HuH-7.5 (cell line): Measurements from ENCODE around the gene CALML3.
"Not testable (repeated sequence)": the region's sequence is repeated elsewhere in the genome, so short reads cannot be mapped to it uniquely, and the experiment has no call there.

Source experiments
- DNase-seq: peaks from one replicate; pipeline ENCODE4 v3.0.0; 2011; ENCODE audit warnings: low spot score

Gene CALML3

DNA sequence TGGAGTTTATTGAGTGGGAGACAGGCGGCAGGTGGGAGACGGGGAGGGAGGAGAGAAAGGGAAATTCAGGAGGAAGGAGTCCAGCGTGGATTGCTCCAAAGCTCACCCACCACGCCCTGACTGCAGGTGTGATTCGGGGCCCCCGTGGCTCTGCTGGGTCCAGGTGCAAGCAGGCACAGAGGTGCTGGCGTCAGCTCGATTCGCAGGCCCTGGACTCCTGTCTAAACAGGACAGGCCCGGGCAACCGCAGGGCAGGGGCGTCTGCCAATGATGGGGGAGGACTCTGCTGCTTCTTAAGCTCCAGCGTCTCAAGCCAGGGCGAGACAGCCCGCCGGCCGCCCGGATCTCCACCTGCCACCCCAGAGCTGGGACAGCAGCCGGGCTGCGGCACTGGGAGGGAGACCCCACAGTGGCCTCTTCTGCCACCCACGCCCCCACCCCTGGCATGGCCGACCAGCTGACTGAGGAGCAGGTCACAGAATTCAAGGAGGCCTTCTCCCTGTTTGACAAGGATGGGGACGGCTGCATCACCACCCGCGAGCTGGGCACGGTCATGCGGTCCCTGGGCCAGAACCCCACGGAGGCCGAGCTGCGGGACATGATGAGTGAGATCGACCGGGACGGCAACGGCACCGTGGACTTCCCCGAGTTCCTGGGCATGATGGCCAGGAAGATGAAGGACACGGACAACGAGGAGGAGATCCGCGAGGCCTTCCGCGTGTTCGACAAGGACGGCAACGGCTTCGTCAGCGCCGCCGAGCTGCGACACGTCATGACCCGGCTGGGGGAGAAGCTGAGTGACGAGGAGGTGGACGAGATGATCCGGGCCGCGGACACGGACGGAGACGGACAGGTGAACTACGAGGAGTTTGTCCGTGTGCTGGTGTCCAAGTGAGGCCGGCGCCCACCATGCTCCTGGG, at the start of gene CALML3:
TSS of gene CALML3 (plus strand) at position 321 of the 920 bp plus-strand sequence. CDS start at position 446, 125 bp downstream.
- DNase-seq = no peak

DNA sequence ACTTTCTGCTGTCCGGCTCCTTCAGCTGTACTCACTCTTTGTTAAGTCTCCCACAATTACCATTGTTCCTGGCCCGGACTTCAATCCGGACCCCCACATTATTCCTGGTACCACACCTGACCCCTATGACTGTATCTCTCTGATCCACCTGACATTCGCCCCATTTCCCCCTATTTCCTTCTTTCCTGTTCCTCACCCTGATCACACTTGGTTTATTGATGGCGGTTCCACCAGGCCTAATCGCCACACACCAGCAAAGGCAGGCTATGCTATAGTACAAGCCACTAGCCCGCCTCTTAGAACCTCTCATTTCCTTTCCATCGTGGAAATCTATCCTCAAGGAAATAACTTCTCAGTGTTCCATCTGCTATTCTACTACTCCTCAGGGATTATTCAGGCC, 49.7 kb upstream of the CALML3 start:
- DNase-seq = not testable (repeated sequence)

DNA sequence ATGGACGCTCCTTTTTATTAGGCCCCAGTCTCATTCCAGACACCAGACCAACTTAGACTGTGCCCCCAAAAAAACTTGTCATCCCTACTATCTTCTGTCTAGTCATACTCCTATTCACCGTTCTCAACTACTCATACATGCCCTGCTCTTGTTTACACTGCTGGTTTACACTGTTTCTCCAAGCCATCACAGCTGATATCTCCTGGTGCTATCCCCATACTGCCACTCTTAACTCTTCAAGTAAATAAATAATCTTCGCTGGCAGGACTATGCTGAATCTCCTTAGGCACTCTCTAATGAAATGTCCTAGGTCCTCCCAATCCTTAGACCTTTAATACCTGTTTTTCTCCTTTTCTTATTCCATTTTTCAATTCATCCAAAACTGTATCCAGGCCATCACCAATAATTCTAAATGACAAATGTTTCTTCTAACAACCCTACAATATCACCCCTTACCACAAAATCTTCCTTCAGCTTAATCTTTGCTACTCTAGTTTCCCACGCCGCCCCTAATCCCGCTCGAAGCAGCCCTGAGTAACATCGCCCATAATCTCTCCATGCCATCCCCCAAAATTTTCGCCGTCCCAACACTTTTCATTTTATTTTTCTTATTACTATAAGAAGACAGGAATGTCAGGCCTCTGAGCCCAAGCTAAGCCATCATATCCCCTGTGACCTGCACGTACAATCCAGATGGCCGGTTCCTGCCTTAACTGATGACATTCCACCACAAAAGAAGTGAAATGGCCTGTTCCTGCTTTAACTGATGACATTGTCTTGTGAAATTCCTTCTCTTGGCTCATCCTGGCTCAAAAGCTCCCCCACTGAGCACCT, 48.6 kb upstream of the CALML3 start:
- DNase-seq = not testable (repeated sequence)

DNA sequence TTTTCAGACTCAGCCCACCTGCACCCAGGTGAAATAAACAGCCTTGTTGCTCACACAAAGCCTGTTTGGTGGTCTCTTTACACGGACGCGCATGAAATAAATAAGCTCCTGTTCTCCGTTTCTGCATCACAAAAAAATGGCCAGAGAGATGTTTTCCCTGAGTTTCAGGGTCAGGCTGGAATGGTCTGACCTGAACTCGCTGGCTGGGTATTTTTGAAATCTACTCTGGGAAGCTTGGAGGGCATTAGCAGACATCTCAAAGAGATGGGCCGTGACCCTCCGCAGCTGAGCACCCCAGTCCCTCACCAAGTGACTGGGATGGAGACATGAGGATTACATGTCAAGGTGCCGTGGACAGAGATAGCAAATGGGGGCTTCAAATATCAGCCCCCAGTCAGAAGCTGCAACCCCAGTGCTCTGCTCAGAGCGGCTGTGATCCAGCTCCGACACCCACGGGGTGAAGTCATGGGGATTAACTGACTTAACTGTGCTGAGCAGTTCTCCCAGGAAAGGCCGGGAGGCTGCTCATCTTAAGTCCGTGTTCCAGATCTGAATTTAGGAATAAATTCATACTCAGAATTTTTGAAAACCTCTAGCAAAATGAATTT, 47.7 kb upstream of the CALML3 start:
- DNase-seq = no peak

DNA sequence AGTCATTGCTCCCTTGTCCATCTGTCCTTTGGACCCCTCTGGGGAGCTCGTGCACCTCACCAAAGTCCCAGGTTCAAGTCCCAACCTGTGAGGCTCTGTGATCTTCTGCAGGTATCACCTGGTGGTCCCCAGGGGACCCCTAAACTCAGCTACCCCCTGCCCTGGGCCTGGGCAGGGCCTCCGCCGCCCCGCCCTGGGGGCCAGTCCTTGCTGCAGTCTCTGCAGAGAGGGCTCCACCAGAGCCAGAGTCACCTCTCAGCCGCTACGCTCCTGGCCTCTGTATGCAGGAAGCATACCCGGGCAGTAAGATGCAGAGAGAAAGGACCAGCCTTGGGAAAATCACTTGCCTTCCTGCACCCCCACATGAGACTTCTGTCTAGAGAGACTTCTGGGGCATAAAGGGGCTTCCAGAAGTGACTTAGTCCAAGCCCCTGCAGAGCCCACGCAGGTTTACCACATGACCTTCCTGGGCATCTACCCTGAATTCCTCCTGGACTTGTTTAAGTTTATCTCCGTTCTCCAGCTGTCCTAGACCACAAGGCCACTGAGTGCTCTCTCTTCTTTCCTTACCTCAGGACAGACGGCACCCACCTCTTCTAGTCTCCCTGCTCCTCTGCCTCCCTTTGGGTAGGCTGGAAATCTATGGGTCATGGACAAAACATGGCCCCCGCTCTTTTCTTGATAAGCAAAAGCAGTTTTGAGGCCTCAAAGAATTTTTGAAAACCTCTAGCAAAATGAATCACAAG, 46.6 kb upstream of the CALML3 start:
- DNase-seq = no peak

DNA sequence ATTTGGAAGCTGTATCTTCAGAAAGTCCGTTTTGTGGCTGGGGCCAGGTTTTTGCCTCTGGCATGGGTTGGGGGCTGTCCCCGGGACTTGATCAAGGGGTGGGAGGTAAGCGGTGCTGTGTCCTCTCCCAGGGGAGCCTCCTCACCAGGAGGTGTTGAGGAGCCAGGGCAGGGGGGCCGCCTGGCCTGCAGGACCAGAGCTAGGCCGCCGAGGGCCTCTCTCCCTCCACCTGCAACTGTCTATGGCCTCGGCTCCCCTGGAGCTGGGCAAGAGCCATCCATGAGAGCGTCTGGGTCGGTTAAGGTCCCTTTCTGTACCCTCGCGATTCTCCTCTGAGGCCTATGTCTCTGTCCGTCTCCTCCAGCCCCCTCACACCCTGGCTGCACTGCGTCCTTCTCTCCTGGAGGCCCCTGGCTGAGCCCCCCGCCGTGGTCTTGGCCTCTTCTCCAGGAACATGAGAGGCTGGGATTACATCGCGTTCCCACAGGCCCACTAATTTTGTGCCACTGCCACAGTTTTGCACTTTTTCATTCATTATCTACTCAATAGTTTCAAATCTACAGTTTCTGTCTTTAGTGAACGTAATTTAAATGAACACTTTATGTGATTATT, 46.0 kb upstream of the CALML3 start:
- no peak for DNase-seq

DNA sequence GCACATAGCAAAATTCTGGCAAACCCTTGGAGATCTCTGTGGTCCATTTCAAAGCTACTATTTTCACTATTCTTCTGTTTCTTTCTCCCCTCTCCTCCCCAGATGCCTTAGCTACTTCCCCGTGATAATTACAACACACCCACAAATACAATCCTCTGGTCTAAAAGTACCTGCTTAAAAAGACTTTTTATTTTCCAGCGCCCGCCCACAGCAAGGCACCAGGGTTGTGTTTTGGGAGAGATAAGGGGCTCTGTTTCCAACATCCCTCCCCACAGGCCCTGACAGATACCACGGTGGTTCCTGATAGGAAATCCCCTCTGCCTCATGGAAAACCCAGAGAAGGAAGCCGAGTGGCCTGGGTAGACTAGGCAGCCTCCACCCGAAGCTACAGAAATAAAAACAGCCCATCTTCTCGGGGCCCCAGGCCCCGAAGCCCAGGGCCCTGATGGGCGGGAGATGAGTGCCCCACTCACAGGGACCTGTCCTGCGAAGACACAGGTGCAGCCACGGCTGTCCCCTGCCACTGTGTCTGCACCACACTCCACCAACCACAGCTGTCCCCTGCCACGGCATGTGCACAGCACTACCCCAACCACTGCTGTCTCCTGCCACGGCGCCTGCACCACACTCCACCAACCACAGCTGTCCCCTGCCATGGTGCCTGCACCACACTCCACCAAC, 45.1 kb upstream of the CALML3 start:
- no peak for DNase-seq

DNA sequence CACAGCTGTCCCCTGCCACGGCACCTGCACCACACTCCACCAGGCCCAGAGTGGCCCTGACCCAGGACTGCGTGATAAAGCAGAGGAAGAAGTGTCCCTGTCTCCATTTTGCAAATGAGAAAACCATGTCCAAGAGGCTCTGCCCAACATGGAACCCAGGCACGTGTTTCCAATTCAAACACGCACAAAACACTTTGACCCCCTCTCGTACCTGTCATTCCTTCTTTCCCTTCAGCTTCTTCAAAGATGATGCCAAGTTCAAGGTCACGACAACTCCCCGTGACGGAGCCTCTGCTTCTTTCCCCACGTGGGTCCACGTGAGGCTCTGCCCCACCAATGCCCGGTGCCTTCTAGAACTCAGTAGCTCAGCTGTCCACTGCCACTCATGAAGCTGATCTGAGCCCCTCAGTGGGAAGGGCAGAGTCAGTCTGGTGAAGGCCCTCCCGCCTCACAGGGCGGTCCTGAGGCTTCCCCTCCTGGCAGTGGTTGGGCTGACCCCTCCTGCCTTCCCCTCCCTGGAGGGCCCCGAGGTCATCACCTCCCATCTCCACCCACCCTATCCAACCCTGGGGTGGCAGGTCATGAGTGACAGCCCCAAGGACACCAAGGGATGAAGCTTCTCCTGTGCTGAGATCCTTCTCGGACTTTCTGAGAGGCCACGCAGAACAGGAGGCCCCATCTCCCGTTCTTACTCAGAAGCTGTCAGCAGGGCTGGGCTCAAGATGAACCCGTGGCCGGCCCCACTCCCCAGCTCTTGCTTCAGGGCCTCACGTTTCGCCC, 44.4 kb upstream of the CALML3 start:
- DNase-seq = no peak

DNA sequence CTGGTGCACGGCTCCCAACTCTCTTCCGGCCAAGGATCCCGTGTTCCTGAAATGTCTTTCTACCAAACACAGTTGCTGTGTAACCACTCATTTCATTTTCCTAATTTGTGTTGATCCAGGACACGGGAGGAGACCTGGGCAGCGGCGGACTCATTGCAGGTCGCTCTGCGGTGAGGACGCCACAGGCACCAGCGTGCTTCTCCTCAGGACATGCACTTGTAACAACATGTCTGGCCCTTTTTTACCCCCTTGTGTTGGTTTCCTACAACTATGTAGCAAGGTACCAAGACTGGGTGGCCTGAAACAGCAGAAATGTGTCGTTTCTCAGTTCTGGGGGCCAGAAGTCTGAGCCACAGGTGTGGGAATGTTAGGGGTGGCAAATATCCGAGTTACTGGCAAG, 43.6 kb upstream of the CALML3 start:
- no peak for DNase-seq

DNA sequence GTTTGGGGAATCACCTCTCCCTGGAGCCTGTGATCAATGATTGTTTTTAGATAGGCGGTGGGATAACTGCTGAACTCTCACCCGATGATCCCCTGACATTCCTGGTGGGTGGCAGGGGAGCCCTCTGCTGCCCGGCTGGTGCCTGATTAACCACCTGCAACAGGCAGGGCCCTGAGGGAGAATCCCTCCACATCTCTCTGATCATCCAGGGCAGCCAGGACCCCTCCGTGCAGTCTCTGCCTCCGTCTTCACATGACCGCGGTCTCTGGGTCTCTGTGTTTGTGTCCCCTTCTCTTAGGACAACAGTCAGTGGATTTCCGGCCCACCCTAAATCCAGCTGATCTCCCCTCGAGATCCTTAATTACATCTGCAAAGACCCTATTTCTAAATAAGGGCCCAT, 42.7 kb upstream of the CALML3 start:
- no peak for DNase-seq

DNA sequence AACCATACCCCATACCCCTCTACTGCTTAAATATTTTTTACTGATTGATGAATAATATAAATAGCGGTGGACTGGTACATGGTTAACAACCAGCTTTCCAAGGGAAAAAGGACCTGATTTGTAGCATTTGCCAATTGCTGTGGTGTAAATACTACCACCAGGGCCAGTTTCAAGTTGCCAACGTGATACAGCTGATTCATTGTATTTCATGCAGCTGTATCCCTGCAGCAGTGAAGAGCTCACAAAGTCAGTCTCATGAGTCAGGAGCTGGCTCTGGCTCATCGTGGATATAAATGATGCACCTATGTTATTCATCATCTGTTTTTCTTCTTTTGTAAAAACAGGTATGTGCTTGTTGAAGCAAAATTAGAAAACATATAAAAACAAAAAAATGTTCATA, 40.6 kb upstream of the CALML3 start:
- no peak for DNase-seq

DNA sequence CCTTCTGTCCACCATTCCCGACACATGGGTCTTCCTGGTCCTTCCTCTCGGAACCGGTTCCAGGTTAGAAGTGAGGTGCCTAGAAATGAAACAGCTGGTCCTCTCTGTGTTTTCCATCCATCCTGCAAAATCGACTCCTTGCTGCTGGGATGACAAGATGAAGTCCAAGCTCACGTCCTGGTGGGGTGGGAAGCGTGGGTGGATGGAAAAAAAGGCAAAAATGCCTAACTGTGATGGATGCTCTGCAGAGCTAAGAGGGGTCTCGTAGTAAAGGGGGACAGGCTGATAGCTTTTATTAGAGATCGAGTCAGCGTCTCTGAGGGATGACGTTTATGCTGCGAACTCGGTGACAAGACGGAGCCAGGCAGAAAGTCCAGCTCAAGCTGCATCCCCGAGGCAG, 39.5 kb upstream of the CALML3 start:
- no peak for DNase-seq

DNA sequence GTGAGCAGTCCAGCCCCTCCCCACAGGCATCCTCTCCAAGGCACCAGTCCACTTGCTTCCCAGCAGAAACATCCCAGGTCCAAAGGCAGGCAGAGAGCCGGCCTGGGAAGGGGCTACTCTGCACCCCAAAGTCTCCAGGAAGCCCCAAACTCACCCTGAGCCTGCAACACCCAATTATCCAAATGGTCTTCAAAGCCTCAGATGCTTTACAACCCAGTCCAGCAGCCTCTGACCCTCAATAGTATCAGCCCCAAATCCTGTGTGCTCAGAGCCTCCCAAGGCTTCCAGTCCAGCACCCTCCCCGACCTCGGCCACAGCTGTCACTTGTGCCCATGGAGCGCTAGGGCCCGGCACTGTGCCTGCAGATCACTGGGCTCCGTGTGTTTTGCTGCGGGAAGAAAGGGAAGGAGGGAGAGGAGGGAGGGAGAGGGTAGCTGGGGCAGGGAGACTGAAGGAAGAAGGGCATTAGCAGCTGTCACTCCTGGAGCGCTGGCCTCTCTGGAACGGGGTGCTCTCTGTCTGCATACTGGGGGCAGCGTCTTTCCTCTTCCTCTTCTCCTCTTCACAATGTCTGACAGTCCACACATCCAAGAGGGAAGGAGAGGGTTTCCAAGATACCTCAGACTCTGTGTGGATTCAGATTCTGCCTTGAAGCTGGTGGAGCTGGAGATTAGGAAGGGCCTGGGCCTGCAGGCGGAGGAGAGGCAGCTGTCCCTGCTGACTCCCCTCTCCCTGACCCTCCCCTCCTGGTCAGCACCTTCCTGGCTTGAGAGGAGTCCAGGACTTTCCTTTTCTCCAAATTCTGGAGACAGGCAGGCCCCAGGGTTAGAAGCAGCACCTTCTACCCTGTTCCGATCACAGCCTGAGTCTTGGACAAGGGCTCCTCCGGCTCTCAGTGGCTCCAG, 38.6 kb upstream of the CALML3 start:
- DNase-seq = no peak

DNA sequence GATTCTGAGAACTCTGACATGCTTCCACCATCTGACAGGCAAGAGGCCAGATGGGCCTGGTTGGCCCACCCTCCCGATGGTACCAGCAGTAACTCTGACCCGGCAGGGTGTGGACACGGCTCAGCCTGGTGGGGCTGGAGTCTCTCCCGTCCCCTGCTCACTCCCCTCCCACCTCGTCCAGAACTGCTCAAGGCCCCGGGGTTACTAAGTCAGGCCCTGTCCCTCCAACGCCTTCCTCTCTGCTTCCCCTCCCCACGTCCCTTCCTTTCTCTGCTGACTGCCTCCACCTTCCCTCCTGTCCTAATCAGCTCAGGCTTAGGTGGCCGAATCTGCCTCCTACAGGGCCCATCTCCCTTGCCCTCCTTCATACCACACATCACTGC, 37.9 kb upstream of the CALML3 start:
- DNase-seq = no peak

DNA sequence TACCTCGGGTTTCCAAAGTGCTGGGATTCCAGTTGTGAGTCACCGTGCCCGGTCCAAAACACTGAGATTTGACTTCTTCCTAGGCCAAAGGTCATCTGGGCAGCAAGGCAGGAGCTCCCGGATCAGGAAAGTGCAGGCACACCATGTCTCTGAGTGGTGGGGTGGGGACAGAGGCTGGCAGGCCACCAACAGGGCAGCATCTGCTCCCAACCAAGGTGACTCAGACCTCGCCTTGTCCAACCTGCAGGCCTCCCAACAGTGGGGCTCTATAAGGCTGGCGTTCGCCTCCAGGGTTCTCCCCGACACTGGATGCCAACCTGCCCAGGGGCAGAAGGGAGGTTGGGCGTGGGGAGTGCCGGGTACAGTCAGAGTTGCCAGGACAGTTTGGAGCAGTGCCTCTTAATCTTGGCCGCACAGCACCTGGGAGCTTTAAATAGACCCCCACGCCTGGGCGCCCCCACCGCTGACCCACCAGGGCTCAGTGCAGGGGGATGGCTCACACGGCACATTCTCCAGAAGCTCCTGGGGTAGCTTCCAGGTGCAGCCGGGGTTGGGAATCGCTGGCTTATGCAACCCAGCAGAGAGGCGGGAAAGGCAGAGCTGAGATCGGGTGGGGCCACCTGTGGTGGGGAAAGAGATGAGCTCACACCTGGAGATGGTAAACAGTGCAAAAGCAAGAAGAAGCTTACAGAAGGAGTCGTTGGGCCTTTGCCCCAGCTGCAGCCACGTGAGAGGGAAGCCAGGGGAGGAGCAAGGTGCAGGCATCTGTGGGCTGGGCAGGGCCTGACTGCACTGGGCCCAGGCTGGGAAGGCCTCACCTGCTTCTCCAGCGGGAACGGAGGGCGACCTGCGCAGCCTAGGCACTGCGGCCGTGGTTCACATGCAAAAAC, 36.2 kb upstream of the CALML3 start:
- DNase-seq = peak; percentile 40

DNA sequence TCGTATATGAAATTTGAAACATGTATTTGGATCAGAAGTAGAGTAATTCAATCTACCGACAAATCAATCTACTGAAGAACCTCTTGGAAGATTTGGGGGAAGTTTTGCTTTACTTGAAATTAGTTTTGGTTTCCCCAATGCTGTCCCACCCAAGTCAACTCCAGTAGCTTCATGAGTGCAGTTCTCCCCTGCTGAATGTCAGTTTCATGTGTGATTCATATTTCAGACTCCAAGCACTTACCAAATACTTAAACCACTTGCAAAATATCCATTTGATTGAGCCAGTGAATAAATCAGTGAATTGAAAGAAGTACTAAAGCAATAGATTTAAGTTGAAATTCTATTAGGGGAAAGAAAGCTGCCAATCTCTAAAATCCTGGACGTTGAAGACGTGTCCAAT, 34.7 kb upstream of the CALML3 start:
- no peak for DNase-seq

DNA sequence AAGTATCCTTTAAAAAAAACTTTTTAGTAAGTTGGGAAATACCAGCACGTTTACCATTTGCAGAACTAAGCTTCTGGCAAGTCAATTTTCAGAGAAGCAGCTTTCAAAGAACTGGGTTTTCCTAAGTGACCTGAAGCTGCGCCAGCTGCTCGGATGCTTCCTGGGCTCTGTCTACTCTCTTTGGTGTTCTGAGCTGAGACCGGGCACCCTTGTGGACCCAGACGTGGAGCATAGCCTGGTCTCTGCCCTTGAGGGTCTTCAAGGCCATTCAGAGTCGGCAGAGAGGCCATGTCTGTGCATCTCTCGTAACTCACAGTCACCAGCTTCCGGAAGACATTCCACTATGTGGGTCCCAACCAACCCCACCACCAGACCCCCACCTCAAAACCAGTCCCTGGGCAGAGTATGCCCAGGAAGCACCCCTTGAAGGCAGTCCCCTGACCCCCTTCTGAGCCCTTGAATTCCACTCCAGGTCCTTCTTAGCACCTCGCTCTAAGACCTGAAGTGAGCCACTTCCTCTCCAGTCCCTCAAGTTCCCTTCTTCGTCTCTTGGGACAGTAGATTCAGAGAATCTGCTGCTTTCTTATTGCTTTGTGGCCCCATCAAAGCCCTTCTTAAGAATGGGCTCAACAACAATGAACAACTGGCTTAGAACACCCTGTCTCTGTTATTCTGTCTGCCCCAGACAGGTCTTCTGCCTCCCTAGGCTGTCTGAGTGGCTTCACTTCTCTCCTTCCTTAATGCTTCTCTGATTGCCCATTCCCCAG, 33.9 kb upstream of the CALML3 start:
- DNase-seq = no peak
